Esophagus muscularis mucosa (tissue), 4 donors: ENCODE results near the gene GIMAP5.

Source experiments
- CTCF ChIP-seq, 3 experiments: fragments of 200-600 bp in 2 of 3; fragments of 450-650 bp in 1 of 3; sonication (generic) in 2 of 3; IDR thresholded peaks; one replicate each; pipeline ENCODE4 v1.5.1; 2017 to 2019; ENCODE audit warnings: antibody characterized with exemption in 3 of 3, mild to moderate bottlenecking in 2 of 3, moderate library complexity in 1 of 3
- EP300 ChIP-seq: sonication (generic); formaldehyde crosslinking; IDR thresholded peaks from one replicate; pipeline ENCODE4 v1.6.1; 2017; ENCODE audit warnings: antibody characterized with exemption
- POLR2A ChIP-seq: fragments of 450-650 bp; IDR thresholded peaks from one replicate; pipeline ENCODE4 v1.6.1; 2017; ENCODE audit warnings: antibody characterized with exemption, moderate library complexity, mild to moderate bottlenecking, low read depth
- POLR2AphosphoS5 ChIP-seq, 2 donors: sonication (generic); formaldehyde crosslinking; IDR thresholded peaks; one replicate each; pipeline ENCODE4 v1.6.1; 2017; ENCODE audit warnings: antibody characterized with exemption in 2 of 2

GRCh38 chr7:150780292-150780691 lies 43.1 kb downstream of the GIMAP5 start:
- TF ChIP-seq CTCF (IDR thresholded peaks at IDR 0.05) (no peak), POLR2A (no peak), EP300 (no peak), POLR2AphosphoS5 (IDR thresholded peaks at IDR 0.05) (no peak)
